Epithelial cell of esophagus (primary cell): ENCODE data around the gene RANBP3.

Source experiments
- DNase-seq: peaks from one replicate; pipeline ENCODE4 v3.0.0; 2010; ENCODE audit warnings: low read depth
- H3K4me3 ChIP-seq: 2 replicates; pipeline ENCODE4 v1.5.1; 2011; ENCODE audit warnings: mild to moderate bottlenecking, low read length, control low read depth
- TF ChIP-seq, protein P1 (sequence below): IDR thresholded peaks from 2 replicates; pipeline ENCODE4 v1.5.1; 2011; ENCODE audit warnings: low read depth, mild to moderate bottlenecking, low read length, control low read depth, inconsistent platforms; ENCODE audit not compliant: insufficient read depth; ENCODE audit errors: missing control alignments

RANBP3 gene

DNA sequence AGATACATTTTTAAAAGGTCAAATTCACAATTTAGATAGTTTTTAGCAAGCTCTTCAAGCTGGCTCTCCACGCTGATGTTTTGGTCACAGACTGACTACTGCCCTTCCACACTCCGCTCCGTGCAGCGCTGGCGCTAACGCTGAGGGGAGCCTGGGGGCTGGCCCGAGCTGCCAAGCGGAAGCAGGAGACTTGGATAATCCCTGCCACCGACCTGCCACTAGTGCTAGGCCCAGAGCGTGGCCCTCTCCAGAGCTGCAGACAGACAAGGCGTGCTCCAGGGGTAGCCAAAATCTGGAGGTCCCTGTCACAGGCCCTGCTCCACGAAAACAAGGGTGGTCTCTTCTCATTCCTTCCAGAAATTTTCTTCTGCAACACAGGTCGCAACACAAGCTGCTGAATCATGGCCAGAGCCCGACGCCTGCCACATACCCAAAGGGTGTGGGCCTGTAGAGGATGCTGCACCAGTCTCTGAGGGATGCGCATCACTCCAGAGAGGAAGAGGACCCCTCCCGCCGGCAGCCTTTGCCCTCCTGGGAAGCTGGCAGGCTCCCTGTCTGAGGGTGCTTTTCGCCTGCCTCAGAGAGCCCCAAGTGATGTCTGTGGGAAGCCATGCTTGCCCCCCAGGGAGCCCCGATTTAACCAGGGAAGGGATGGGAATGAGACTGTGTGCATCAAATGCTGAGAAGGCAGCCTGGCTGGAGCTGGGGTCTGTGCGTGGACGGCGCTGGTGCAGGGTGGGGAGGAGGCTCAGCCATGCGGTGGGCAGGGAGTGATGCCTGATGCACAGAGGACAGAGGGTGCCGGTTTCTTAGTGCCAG, 42.3 kb downstream of the RANBP3 start:
- TF ChIP-seq, protein P1, sequence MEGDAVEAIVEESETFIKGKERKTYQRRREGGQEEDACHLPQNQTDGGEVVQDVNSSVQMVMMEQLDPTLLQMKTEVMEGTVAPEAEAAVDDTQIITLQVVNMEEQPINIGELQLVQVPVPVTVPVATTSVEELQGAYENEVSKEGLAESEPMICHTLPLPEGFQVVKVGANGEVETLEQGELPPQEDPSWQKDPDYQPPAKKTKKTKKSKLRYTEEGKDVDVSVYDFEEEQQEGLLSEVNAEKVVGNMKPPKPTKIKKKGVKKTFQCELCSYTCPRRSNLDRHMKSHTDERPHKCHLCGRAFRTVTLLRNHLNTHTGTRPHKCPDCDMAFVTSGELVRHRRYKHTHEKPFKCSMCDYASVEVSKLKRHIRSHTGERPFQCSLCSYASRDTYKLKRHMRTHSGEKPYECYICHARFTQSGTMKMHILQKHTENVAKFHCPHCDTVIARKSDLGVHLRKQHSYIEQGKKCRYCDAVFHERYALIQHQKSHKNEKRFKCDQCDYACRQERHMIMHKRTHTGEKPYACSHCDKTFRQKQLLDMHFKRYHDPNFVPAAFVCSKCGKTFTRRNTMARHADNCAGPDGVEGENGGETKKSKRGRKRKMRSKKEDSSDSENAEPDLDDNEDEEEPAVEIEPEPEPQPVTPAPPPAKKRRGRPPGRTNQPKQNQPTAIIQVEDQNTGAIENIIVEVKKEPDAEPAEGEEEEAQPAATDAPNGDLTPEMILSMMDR, result no peak
- H3K4me3 ChIP-seq, result no peak overlapping the region
- no peak for DNase-seq

DNA sequence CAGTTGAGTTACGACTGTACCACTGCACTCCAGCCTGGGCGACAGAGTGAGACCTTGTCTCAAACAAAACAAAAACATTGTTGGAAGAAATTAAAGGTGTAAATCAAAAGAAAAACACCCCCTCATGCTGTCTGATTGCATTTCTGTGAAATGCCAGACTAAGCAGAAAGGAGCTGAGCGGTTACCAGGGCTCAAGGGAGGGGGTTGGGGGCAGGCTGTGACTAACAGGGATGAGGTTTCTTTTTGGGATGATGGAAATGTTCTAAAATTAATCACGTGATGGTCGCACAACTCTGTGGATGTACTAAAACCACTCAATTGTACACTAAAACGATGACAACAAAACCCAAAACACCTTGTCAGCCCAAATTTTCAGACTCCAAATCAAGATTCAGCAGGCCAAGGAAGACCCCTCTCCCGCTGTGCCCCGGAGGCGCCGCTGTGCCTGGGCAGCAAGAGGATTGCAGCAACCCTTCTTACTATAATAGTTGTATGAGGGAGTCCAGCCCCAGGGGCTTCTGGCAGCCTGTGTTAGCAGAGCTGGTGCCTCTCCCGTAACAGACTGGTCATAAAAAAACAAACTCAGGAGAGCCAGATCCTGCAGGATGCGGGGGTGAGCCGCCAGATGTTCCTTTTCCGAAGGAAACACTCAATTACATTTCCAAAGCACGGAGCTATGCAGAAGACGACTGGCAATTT, 43.0 kb downstream of the RANBP3 start:
- no peak overlapping the region for H3K4me3 ChIP-seq
- TF ChIP-seq, protein P1, result no peak
- DNase-seq, result no peak

DNA sequence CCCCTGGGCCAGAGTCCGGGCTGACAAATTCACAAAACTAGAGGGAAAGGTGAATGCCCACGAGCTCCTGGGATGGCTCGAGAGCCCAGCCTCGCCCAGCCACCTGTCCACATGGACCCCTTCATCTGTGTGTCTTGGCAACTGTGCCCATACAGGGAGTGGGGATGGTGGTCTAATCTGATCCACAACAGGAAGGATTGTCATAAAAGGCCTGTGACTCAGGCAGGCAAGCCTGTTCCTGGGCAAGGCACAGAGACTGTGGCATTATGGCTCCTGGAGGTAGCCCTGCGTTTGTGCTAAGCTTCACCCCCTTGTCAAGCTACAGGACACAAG, 43.9 kb downstream of the RANBP3 start:
- no peak for DNase-seq
- TF ChIP-seq, protein P1, result no peak

DNA sequence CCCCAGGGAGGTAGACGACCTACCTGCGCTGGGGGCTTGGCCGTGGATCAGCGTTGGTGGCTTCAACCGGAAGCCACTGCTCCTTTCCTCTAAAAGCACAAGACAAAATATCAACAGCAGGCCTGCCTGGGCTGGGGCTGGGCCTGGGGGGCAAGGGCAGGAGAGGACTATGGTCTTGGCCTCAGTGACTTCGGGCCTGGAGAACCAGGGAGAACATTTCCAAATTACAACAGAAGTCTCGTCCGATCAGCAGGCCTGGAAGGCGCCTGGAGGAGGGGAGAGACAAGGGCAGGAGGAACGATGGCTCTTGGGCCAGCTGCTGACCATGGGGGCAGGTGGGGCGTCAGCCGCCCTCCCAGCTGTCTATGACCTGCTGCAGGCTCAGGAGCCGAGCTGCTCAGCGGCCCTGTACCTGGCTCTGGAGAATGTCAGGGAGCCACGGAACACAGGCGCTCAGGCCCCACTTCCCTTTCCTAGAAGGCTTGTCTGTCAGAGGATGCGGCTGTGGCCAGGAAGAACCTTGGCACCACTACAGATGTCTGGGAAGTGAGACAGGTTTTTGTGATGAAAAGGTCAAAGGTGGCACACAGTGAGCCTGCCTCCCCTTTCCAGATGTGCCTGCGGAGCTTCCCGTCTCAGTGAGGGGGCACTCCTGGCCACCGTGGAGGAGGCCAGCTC, 44.4 kb downstream of the RANBP3 start:
- H3K4me3 ChIP-seq, result no peak overlapping the region
- TF ChIP-seq, protein P1, result no peak
- DNase-seq, result no peak

More for the DNA sequence above, 43.9 kb downstream of the RANBP3 start:
- H3K4me3 ChIP-seq, result no peak overlapping the region

DNA sequence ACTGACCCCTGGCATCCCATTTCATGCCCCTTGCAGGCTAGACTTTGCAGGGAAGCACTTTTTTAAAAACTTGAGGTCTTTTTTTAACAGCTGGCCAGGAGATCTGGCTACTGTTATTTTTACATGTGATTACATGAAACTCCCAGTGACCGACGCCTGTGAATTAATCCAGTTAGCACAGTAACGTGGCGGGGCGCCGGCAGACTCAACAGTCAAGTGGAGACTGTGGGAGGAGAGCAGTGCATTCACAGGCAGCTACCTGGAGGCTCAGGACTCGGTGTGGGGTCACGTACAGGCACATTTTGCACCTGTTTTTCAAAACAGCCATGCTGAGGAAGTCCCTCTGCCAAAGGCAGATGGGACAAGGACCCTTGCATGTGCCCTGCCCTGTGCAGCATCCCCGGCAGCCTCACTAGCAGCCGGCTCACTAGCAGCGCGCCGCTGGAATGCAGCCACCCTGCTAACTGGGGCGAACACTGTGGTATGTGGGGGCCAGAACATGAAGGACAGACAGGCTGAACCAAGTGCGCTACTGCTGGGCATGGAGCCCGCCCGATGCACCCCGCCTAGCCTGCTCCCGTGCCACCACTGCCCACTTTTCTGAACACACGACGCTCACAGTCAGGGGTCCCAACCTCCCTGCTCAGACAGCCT, 45.2 kb downstream of the RANBP3 start:
- H3K4me3 ChIP-seq, result no peak overlapping the region
- TF ChIP-seq, protein P1, result no peak
- no peak for DNase-seq

DNA sequence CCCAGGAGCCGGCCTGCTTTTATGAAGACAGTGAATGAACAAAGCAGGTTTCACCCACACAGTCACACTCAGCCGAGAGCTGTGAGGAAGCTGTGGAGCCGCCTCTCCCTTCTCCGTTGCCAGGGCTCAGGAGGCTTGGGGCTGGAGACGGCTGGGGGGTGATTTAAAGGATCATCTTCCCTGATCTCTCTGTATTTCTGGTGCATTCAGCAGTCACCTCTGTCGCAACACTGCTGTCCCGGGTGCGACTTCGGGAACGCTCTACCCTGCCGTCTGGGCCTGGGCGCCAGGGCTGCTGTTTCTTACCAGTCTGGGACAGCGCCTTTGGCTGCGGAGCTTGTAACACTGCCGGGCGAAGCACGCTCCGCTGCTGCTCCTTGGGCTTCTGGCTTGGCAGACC, 45.8 kb downstream of the RANBP3 start:
- TF ChIP-seq, protein P1, result no peak
- DNase-seq, result no peak
- H3K4me3 ChIP-seq, result no peak overlapping the region
